Superior temporal gyrus (tissue), 1 donor: Measurements from ENCODE around the gene JARID2.
"Not testable (repeated sequence)": the region's sequence is repeated elsewhere in the genome, so short reads cannot be mapped to it uniquely, and the experiment has no call there.

Source experiments
- DNase-seq: peaks from one replicate; pipeline ENCODE4 v3.0.0-alpha.2; 2016; ENCODE audit errors: extremely low spot score

Gene JARID2

DNA sequence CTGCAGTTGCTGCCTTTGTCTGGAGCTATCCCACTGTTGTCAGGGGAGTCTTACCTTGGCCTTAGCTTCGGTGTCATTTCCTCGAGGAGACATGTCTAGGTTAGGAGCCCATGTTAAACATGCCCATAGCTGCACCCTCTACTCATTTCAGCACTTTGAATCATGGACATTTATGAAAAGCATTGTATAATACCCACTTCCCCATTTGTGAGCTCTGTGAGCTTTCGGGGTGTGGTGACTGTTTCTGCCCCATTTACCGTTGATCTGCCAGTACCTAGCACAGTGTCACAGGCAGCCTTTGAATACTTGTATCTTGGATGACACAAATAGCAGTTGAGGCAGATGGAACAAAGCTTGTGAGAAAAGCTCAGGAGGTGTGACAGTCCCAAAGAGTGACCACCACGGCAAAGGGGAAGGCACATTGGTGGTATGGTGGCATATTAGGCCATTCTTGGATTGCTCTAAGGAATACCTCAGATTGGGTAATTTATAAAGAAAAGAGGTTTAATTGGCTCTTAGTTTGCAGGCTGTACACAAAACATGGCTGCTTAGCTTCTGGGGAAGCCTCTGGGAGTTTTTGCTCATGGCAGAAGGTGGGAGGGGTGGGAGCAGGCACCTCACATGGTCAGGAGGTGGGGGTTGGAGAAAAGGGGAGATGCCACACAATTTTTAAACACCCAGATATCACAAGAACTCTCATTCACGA is 42.0 kb downstream of the JARID2 start:
- DNase-seq: no peak

DNA sequence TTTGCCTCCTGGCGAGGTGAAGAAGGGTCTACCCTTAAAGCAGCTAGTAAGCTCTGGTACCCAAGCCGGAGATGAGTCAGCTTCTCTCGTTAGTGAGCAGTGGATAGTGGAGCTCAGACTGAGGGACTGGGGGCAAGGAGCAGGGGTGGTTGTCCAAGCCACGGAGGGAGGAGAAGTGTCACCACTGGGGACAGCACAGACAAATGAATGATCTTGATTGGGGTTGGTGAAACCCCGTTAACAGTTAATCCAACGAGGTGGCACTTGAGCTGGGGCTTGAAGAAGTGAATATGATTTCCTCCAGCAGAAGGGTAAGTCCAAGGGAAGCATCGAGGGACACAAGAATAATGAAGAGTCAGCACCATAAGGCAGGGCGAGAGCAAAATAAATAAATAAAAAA is 43.0 kb downstream of the JARID2 start:
- no peak for DNase-seq

DNA sequence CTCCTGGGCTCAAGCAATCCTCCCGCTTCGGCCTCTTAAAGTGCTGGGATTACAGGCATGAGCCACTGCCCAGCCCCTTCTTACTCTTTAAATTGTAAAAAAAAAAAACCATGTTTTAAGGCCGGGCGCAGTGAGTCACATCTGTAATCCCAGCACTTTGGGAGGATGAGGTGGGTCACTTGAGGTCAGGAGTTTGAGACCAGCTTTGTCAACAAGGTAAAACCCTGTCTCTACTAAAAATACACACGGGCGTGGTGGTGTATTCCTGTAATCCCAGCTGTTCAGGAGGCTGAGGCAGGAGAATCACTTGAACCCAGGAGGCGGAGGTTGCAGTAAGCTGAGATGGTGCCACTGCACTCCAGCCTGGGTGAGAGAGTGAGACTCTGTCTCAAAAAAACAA is 43.6 kb downstream of the JARID2 start:
- DNase-seq: not testable (repeated sequence)

DNA sequence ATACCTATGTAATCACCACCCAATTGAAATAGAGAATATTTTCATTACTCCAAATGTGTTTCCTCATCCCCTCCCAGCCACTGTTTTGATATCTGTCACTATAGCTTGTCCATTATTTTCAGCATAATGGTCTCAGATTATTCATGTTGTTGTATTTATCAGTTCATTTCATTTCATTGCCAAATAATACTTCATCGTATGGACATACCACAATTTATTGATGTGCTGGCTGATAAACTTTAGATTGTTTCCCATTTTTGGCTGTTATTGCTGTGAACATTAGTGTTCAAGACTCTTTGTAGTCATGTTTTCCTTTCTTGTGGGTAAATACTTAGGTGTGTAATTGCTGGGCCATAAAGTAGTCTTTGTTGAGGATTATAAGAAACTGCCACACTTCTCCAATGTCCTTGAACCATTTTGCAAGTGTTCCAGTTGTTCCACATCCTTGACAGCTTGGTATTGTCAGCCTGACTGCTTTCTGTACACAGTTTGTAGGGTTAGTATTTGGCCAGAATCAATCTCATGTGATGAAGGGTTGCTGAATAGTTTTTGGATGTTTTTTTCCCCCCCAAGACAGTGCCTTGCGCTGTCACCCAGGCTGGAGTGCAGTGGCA is 44.3 kb downstream of the JARID2 start:
- DNase-seq: no peak

DNA sequence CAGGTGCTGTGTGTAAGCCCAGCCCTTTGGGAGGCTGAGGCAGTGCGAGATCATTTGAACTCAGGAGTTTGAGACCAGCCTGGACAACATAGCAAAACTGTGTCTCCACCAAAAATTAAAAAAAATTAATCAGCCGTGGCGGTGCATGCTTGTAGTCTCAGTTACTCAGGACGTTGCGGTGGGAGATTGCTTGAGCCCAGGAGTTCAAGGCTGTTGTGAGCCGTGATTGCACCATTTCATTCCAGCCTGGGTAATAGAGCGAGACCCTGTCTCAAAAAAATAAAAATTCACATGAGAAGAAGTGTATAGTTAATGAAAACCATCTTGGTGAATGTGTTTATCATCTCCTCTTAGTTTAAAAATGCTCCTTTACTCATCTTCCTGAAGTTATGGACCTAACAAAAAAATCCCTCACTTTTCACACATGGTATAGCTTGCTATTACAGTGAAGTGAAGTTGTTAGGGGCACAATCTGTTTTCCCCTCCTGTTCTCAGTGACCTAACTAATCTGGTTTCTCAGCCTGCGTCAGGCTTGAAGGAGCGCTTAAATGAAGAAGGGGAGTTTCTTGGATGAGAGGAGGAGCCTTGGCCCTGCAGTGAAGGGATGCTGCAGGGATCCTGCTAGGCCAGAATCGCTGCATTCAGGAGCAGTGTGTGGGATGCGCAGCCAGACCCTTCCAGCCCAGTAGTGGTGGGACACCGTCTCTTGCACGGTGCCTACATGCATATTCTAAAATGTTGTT is 45.3 kb downstream of the JARID2 start:
- no peak for DNase-seq

DNA sequence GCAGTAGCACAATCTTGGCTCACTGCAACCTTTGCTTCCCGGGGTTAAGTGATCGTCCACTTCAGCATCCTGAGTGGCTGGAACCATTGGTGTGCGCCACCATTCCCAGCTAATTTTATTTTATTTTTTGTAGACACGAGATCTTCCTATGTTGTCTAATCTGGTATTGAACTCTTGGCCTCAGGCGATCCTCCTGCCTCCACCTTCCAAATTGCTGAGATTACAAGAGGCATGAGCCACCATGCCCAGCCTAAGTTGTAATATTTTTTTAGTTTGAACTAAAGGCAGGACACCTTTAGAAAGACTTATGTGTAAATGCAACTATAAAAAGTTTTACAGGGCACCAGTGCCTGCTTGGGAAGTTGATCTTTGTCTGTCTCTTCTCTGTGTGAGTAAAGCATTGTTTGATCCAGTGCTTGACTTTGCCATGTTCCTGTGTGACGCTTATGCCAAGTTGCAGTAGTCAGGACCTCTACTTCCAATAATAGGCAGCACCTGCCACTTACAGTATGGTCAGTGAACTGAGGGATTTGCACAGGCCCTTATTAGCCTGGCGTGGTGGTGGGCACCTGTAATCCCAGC is 46.9 kb downstream of the JARID2 start:
- DNase-seq: no peak

DNA sequence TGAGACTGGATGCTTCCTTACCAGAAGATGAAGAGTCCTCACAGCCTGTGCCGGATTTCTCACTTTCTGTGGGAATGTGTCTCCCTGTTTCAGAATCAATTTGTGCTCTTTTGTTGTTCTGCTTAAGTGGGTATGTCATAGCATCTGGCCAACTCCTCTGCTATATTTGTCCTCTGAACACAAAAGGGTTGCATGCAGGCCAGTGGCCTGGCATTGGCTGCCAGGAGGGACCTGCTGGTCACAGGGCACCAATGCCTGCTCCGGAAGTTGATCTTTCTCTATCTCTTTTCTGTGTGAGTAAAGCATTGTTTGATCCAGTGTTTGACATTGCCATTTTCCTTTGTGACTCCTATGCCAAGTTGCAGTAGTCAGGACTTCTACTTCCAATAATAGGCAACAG is 47.8 kb downstream of the JARID2 start:
- no peak for DNase-seq

DNA sequence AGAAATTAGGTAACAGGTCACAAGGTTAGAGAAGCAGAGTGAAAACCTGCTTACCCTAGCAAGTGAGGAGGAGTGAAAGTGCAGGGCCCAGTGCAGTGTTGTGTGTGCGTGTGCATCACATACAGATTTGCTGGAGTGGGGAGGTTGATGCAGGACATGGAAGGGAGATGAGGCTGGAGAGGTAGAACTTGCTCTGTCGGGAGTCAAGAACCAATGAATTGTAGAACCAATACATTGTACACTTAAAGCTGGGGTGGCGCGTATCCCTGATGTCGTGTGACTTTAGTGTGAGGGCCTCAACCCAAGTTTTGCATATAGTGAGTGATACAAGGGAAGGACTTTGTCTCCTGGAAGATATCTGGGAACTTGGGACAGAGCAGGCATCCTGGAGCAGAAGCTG is 48.6 kb downstream of the JARID2 start:
- DNase-seq: no peak

DNA sequence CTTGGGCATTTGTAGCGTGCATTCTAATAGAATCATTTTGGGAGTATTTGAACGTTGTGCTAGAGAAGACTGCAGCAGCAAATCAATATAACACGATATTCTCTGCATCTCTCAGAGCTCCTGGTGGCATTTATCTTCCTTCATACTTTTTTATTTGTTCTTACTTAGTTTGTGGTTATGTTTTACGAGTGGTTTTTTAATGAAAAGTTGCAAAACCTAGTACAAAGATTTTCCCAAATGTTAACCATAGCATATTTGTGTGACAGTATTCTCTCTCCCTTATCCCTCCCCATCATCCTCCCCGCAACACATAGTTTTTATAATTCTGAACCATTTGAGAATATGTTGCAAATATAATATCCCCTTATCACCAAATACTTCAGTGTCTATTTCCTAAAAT is 50.4 kb downstream of the JARID2 start:
- DNase-seq: no peak

DNA sequence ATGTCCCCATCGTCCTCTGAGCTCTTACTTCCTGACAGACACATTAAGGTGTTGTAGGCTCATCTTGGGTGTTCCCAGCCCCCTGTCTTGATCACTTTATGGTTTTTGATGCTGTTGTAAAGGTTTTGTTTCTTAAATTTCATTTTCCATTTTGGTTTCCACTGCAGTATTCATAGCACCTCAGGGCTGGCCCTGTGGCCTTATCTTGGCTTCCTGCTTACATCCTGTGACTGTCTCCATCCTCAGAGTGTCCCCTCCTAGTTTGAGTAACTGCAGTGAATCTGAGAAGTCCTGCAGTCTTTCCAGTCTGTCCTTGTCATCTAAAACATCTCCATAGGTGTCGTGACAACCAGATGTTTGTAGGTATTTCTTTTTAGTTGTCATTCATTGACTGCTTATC is 50.9 kb downstream of the JARID2 start:
- no peak for DNase-seq

DNA sequence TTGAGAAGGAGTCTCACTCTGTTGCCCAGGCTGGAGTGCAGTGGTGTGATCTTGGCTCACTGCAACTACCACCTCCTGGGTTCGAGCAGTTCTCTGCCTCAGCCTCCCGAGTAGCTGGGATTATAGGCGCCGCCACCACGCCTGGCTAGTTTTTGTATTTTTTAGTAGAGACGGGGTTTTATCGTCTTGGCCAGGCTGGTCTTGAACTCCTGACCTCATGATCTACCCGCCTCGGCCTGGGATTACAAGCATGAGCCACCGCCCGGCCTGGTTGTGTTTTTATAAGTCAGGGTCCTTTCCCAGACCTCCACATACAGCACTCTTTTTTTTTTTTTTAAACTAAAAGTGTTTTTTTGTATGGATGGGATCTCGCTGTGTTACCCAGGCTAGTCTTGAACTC is 51.3 kb downstream of the JARID2 start:
- not testable (repeated sequence) for DNase-seq

DNA sequence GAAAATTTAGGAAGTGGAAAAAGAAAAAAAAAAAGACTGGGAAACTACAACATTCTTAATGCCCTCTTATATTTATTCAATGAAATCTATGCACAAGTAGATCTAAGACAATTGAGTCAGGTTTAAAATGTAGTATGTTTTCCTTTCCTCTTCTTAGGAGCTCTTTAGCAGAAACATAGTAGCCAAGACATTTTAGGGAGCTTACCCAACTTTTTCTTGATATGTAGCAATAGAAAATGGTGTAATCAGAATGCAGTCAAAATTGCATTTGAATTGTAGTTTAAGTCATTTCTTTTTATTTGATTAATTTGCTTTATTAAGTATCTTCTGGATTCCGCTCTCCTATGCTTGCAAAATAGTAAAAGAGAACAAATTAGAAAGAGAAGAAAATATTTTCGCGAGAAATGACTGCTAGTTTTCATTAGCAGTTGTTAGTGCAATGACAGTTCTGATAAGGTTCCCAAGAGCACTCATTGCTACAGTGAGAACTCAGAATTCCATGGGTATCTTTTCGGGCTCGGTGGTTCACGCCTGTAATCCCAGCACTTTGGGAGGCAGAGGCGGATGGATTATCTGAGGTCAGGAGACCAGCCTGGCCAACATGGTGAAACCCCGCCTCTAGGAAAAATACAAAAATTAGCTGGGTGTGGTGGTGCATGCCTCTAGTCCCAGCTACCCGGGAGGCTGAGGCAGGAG is 52.2 kb downstream of the JARID2 start:
- no peak for DNase-seq

DNA sequence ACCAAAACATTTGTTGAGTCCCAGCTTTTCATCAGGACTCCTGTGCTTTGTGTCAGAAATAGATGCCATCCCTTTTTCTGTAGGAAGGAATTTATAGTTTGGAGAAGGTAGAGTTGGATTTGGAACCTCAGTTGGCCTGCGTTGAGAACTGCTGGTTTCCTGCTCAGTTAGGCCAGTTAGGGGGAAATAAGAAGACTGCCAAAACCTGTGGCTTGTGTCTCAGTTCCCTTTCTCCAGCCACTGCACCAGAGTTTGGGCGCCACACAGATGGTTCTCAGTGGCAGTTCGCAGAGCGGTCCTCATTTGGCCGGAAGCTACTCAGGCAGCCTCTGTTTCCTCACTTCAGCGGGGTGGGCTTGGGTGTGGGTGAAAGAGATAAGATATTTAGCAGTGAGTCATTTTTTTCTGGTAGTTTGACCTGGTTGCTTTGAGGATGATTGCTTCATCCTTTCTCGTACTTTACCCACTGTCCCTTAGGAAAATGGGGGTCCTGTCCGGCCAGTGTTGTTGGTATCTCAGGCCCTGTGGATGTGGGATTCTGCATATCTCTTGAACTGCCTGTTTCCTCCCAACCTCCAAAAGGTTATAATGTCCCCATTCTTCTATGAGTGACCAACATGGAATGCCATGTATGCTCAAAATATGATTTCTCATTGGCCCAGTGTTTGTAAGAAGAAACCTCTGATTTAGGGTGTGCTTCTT is 53.7 kb downstream of the JARID2 start:
- no peak for DNase-seq

DNA sequence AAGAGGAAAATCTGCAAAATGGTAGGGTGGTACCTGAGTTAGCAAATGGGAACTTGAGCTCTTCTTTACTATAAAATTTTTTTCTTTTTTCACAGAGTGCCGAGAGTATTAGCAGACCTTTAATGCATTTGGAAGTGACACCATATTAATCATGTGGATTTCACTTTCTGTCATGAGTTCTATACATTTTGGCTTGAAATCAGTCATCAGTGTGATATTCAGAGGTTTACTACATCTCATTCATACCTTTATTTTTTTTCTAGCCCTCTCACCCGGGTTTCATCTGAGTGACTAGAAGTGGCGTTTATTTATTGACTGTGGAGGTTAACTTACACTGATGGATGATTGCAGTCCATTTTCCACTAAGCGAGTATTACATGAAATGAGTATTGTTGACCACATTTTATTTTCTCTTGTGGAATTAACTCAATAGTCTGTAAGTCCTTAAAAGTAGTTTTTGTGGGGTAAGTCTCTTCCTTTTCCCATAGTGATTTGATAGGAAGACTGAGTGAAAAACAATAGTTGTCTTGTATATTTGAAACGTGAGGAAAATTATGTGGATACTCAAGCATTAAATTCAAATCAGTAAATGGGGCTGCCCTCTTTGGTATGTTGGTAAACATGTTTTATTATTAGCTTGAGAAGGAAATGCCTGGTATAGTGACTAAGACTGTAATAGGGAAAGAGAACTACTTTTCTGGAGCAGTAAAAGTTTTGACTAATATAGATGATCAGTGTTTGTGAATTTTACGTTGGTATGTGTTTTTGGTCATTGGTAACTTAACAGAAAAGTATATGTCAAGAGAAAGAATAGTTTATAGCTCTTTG is 55.5 kb downstream of the JARID2 start:
- no peak for DNase-seq

DNA sequence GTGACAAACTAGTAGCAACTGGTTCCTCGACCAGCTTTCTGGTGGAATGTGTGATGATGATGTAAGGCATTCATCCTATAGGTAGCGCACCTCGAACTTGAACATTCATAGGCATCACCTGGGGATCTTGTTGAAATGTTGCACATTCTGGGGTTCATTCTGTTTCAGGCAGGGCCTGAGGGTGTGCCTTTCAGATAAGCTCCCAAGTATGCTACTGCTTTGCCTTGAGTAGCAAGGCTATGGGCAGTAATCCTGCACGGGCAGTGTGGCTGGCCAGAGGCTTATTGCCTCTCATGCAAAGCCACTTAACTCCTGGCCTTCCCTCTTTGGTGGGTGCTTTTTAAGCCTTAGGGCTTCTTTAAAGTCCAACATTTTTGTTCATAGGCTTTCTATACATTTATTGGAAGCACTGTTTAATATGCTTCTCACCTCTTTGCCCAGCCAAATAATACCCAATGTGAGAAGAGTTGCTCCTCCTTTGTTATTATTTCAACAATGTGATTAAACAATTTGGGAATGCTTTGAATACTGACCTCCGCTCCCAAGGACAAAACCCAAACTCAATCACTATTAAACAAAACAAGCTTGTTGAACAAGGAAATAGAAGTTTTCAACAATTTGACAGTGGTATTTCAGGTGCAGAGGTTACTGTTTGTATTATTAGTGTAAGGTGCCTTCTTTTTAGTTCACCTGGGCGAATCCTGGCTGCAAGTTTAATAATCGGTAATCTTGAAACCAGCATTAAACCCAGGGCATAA is 57.5 kb downstream of the JARID2 start:
- DNase-seq: no peak

DNA sequence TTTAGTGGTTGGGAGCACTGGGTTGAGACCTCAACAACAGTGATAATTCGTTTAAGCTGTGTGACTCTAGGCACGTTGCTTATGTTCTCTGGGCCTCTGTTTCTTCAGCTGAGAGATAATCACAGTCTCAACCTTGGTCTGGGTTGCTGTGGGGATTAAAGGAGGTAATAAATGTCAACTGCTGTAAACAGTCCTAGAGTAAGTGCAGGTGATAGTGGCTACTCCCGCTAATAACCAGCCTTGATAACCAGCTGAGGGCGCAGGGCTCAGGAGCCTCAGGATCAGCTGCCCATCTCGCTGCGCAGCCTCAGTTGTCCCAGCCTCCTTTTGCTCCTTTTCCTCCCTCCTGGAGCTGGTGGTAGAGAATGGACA is 58.0 kb downstream of the JARID2 start:
- DNase-seq: no peak

DNA sequence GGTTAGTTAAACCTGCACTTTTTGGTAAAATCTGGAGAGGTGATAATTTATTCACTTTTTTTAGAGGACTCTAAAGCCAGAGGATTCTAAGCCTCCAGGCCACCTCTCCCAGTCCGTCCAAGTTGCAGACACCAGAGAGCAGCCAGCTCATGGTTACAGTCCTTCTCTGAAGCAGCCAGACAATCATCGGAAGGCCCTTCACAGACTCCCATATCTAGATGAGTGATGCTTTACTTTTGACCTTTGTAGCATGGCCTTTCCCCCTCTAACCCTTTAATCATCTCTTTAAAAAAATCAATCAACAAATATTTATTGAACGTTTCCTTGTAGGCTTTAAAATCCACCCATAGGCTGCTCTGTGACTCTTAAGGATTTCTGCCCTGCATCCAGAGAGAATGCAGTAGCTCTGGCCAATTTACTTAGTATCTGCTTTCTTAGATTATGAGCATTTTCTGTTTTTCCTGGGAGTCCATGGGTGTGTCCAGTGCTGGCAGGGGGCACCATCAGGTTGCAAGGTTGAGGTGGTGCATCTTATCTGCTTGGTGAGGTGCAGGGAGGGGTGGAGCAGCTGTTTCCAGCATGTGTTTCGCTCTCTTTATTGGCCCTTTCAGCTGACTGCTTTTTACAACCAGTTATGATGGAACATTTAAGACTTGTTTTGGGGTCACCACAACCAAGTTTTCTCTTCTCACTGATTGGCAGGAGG is 58.6 kb downstream of the JARID2 start:
- no peak for DNase-seq

DNA sequence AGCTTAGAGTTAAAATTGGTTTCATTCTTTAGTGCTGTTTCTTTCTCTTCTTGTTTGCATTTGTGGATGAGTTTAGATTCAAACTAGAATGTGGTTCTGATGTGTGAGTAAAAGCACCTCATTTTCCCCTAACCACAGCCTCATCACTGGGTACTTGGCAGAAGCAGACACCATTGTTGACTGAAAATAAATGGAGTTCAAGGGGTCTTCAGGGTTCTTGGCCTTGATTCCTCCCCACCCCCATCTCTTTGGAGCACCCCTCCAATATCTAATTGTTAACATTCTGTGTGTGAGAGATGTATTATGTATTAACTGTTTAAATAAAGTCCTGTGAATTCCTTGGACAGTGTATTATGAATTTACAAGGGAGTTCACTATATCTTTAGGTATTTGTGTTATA is 59.6 kb downstream of the JARID2 start:
- no peak for DNase-seq

DNA sequence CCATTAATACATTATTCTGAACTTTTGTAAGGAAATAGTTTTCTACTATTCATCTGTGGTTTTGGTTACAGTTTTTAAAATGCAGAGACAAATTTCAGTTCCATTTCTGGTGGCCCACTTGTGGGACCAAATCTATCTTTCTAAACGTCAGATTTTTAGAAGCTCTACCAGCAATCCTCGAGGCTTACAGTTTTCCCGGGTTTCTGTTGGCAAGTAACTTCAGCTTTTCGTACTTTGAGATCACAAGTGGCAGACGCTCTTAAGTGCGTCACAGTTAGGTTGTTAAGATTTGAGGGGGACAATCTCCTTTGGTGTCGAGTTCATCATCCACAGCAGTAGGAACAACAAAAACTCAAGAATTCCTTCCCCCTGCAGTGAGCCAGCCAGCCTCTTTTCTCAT is 60.0 kb downstream of the JARID2 start:
- DNase-seq: no peak
